Heart right ventricle (tissue), 16 donors: ENCODE measurements around the gene VPS8. TPM values are rescaled to one million over a fixed set of nuclear protein-coding genes. Genes with fewer than 3 reads are reported as not detected.

Source experiments
- ATAC-seq, 8 donors: fragments of 200-7000 bp; cut with Tn5 transposase; one replicate each; pipeline ENCODE4 v1.9.1; 2020; ENCODE audit warnings: mild to moderate bottlenecking in 8 of 8, moderate library complexity in 8 of 8, moderate number of reproducible peaks in 1 of 8
- DNase-seq, 2 donors: peaks; one replicate each; pipeline ENCODE4 v3.0.0-alpha.2; 2020
- H3K27ac ChIP-seq, 10 donors: fragments of 200-600 bp; sonication (generic) in 2 of 10; one replicate each; pipeline versions ENCODE4 v1.5.0 to v1.8.0; 2020 to 2022; ENCODE audit warnings: mild to moderate bottlenecking in 3 of 10
- H3K27me3 ChIP-seq, 7 donors: fragments of 200-600 bp; one replicate each; pipeline ENCODE4 v1.8.0; 2021 to 2022; ENCODE audit warnings: mild to moderate bottlenecking in 2 of 7
- H3K36me3 ChIP-seq, 9 donors: fragments of 200-600 bp; sonication (generic) in 1 of 9; one replicate each; pipeline versions ENCODE4 v1.5.0 to v1.8.0; 2020 to 2022; ENCODE audit warnings: mild to moderate bottlenecking in 2 of 9
- H3K4me1 ChIP-seq, 9 donors: fragments of 200-600 bp; sonication (generic) in 1 of 9; one replicate each; pipeline versions ENCODE4 v1.5.0 to v1.8.0; 2020 to 2022; ENCODE audit warnings: mild to moderate bottlenecking in 4 of 9
- H3K4me3 ChIP-seq, 10 donors: fragments of 200-600 bp; sonication (generic) in 2 of 10; one replicate each; pipeline versions ENCODE4 v1.5.0 to v1.8.0; 2020 to 2022; ENCODE audit warnings: mild to moderate bottlenecking in 7 of 10, moderate library complexity in 2 of 10
- H3K9me3 ChIP-seq, 11 donors: fragments of 200-600 bp in 10 of 11; sonication (generic) in 2 of 11; one replicate each; pipeline versions ENCODE4 v1.5.0 to v1.8.0; 2013 to 2022; ENCODE audit warnings: mild to moderate bottlenecking in 2 of 11, control low read depth in 1 of 11, moderate library complexity in 1 of 11
- CTCF ChIP-seq, 9 donors: fragments of 200-600 bp; sonication (generic) in 2 of 9; IDR thresholded peaks; one replicate each; pipeline versions ENCODE4 v1.5.0 to v1.8.0; 2021 to 2022; ENCODE audit warnings: antibody characterized with exemption in 9 of 9, mild to moderate bottlenecking in 5 of 9, moderate library complexity in 1 of 9
- WGBS, 2 donors: extraction: QIAGEN DNeasy Blood & Tissue Kit; methylation state at CpG; one replicate each; pipeline ENCODE4 v1.1.7; 2013; ENCODE audit warnings: inconsistent platforms in 1 of 2; 5-methylcytosine and 5-hydroxymethylcytosine counted together
- intact Hi-C, 10 donors: fragments of 100-400 bp; cut with DNase I; formaldehyde crosslinking; loops; one replicate each; pipeline versions ENCODE4 v1.11.1 to v1.14.2; 2022
- polyA plus RNA-seq, 2 donors: library from polyadenylated mRNA; stranded (reverse); fragments of 200-250 nt; gene quantifications; one replicate each; pipeline ENCODE4 v1.2.3, GENCODE V29; 2013
- total RNA-seq, 10 donors: library from RNA; stranded (reverse); fragmentation: NEBNext Ultra II Directional in 3 of 10; extraction: Animal tissue kit (Norgen Biotek cat#: 25700) in 3 of 10; gene quantifications; one replicate each; pipeline versions ENCODE4 v1.2.1 to v1.2.4, GENCODE V29; 2021 to 2023
- donor health status: Arrhythmogenic right ventricular cardiomyopathy.
- donor health status: ischemic (EF 13 %, LVEDD 7.1; RV severe dilation, severe dysfunction).
- donor health status: healthy with polysubstance abuse.
- donor health status: DM: no; HTN: yes; CAD: no.
- donor health status: DM: no; HTN: no; CAD: no.
- donor health status: ischemic (EF 25% LVEDD 6.9; RV normal size, moderate dysfunction).
- donor health status: ischemic (EF 25% LVEDD 5.7; RV mildly dilated, moderate dysfunction).
- donor health status: healthy.
- donor health status: DM: yes; HTN: yes; CAD: no.
- donor health status: Ischemic cardiomyopathy.
- donor health status: ischemic (EF 35%, LVEDD 5.7; RV mildly dilated, moderate dysfunction).
- donor health status: nonischemic (EF 11% LVEDD 7.7; RV severe dilation, severe dysfunction).
- donor health status: DM: yes; HTN: yes; CAD: no.
- donor health status: PGD.
- donor health status: ischemic (EF 29% LVEDD 5.4; RV normal size, mild dysfunction).
- donor health status: nonischemic (EF 23%, LVEDD 6.1; RV moderate dilation, normal function).

VPS8 gene
- total and polyA plus RNA-seq, 12 donors, result 11.1 to 123 (median 80.6) TPM

GRCh38 chr3:184773283-184774186 lies 38.4 kb upstream of the VPS8 start:
- peak overlapping the region in 9 of 10 donors; percentile 28 to 73 (median 58) for H3K27ac ChIP-seq
- H3K4me1 ChIP-seq, result peaks cover 0 to 24% (median 11%) of the 10 kb centered on the region in 9 donors
- no peak for TF ChIP-seq CTCF (IDR thresholded peaks at IDR 0.05)
- H3K9me3 ChIP-seq, result no peaks in the 10 kb centered on the region
- peak overlapping the region in 4 of 10 donors; percentile 3 to 25 (median 10) for H3K4me3 ChIP-seq
- peak; percentile 36 to 64 (median 51) for ATAC-seq
- intact Hi-C loops, result loop anchor here in 6 of 10 donors (10.0 kb wide), 2 partner anchors 389 to 399 kb away; partner anchors contain the start of genes THPO (in 5 of the 6) and CHRD (in 1 of the 6)
- DNase-seq, result peak; percentile 30 to 56
- 43 to 45% methylated on average over 43 of the region's 43 CpGs for WGBS, 2 donors
- H3K36me3 ChIP-seq, result no peaks in the 10 kb centered on the region
- peaks cover 0 to 19% (median 7%) of the 10 kb centered on the region in 7 donors for H3K27me3 ChIP-seq

GRCh38 chr3:184776916-184777315 lies 35.0 kb upstream of the VPS8 start:
- Histone ChIP-seq H3K4me3 (no peak overlapping the region), H3K36me3 (no peaks in the 10 kb centered on the region), H3K27me3 (peaks cover 0 to 29% (median 17%) of the 10 kb centered on the region in 7 donors), H3K4me1 (peaks cover 0 to 23% (median 11%) of the 10 kb centered on the region in 9 donors), H3K27ac (no peak overlapping the region), H3K9me3 (no peaks in the 10 kb centered on the region)
- 92 to 100% methylated on average over 2 of the region's 2 CpGs for WGBS, 2 donors
- DNase-seq (no peak), ATAC-seq (peak in 1 of 8 donors; percentile 10)
- TF ChIP-seq CTCF (IDR thresholded peaks at IDR 0.05), result no peak
- intact Hi-C loops, result loop anchor here in 7 of 10 donors (1.0 to 10.0 kb wide), 5 partner anchors 45 to 402 kb away; partner anchors contain the start of genes THPO (in 5 of the 7), EPHB3 (in 4 of the 7) and CHRD (in 1 of the 7)

- H3K4me3 ChIP-seq, result no peak overlapping the region
- peak; percentile 60 to 91 for DNase-seq
- TF ChIP-seq CTCF (IDR thresholded peaks at IDR 0.05), result peak; percentile 76 to 90 (median 85)
- peaks cover 0 to 29% (median 17%) of the 10 kb centered on the region in 7 donors for H3K27me3 ChIP-seq
- WGBS, 2 donors, result 34 to 35% methylated on average over 11 of the region's 11 CpGs
- no peaks in the 10 kb centered on the region for H3K36me3 ChIP-seq
- peak; percentile 80 to 90 (median 86) for ATAC-seq
- intact Hi-C loops, result loop anchor here in 8 of 10 donors (1.0 to 10.0 kb wide), 6 partner anchors 45 to 403 kb away; partner anchors contain the start of genes THPO (in 5 of the 8), EPHB3 (in 4 of the 8) and CHRD (in 1 of the 8)
- peaks cover 0 to 23% (median 11%) of the 10 kb centered on the region in 9 donors for H3K4me1 ChIP-seq
- no peak overlapping the region for H3K27ac ChIP-seq
- no peaks in the 10 kb centered on the region for H3K9me3 ChIP-seq
Measured at GRCh38 chr3:184777566-184778356, 34.2 kb upstream of the VPS8 start.
